Mucosa of rectum (tissue), 2 donors: ENCODE results near the gene IGF1.

Source experiments
- H3K27ac ChIP-seq, 2 donors: one replicate each; pipeline ENCODE4 v1.7.0; 2013; ENCODE audit warnings: inconsistent platforms in 2 of 2, low read depth in 2 of 2, low read length in 2 of 2
- H3K27me3 ChIP-seq, 2 donors: one replicate each; pipeline ENCODE4 v1.7.0; 2013; ENCODE audit warnings: low read length in 2 of 2; ENCODE audit not compliant: control insufficient read depth in 2 of 2, insufficient read depth in 2 of 2
- H3K36me3 ChIP-seq, 2 donors: one replicate each; pipeline ENCODE4 v1.7.0; 2013; ENCODE audit warnings: low read length in 2 of 2; ENCODE audit not compliant: control insufficient read depth in 2 of 2, insufficient read depth in 2 of 2
- H3K4me1 ChIP-seq, 2 donors: one replicate each; pipeline ENCODE4 v1.7.0; 2013; ENCODE audit warnings: low read length in 2 of 2, mild to moderate bottlenecking in 1 of 2; ENCODE audit not compliant: control insufficient read depth in 2 of 2, insufficient read depth in 2 of 2
- H3K4me3 ChIP-seq, 2 donors: one replicate each; pipeline ENCODE4 v1.7.0; 2013; ENCODE audit warnings: low read length in 2 of 2
- H3K9ac ChIP-seq, 2 donors: one replicate each; pipeline ENCODE4 v1.7.0; 2013; ENCODE audit warnings: low read length in 2 of 2, low read depth in 1 of 2, mild to moderate bottlenecking in 1 of 2
- H3K9me3 ChIP-seq, 2 donors: one replicate each; pipeline ENCODE4 v1.7.0; 2013; ENCODE audit warnings: low read length in 2 of 2; ENCODE audit not compliant: control insufficient read depth in 2 of 2
- donor health status: healthy.
- donor health status: Normal muscosa, but diverticular disease.

IGF1 gene

GRCh38 chr12:102419094-102419764 lies 61.1 kb downstream of the IGF1 start:
- Histone ChIP-seq H3K4me3 (no peak overlapping the region), H3K27me3 (no peaks in the 10 kb centered on the region), H3K9me3 (no peaks in the 10 kb centered on the region), H3K4me1 (no peaks in the 10 kb centered on the region), H3K9ac (no peak overlapping the region), H3K36me3 (no peaks in the 10 kb centered on the region), H3K27ac (no peak overlapping the region)

DNA sequence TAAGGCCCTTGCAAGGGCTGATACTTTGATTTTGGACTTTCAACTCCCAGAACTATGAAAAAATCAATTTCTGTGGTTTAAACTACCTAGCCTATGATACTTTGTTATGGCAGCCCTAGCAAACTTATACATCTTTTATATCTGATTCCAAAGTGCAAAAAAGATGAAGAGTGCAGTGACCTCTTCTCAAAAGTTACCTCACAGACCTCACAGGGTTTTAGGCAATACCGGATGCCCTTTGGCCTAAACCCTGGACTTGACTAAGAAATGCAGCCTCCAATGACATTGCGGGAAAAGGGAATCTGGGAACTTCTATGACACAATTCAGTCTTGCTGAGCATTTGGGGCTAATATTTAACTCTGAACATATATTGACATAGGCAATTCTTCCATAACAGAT lies 63.3 kb downstream of the IGF1 start:
- H3K27me3 ChIP-seq, result no peaks in the 10 kb centered on the region

DNA sequence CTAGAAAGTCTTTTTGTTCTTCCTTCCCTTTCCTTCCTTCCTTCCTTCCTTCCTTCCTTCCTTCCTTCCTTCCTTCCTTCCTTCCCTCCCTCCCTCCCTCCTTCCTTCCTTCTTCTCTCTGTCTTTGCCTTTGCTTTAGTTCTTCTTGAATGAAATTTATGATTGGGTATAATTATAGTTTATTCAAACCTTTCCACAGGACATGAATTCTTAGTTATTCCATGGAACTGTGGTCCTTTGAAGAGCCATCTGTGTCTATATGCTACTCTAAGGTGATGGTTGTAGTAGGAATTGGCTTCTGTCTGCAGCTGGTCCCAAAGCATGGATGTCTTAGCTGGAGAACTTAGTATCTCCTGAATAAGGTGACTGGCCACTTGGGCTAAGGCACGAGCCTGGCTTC lies 64.8 kb downstream of the IGF1 start:
- Histone ChIP-seq H3K27me3 (no peaks in the 10 kb centered on the region), H3K27ac (no peak overlapping the region), H3K36me3 (no peaks in the 10 kb centered on the region), H3K9me3 (no peaks in the 10 kb centered on the region), H3K9ac (no peak overlapping the region), H3K4me3 (no peak overlapping the region), H3K4me1 (no peaks in the 10 kb centered on the region)

More for the DNA sequence above, 63.3 kb downstream of the IGF1 start:
- H3K36me3 ChIP-seq, result no peaks in the 10 kb centered on the region
- no peak overlapping the region for H3K27ac ChIP-seq
- no peaks in the 10 kb centered on the region for H3K9me3 ChIP-seq
- H3K9ac ChIP-seq, result no peak overlapping the region
- no peaks in the 10 kb centered on the region for H3K4me1 ChIP-seq
- H3K4me3 ChIP-seq, result no peak overlapping the region

DNA sequence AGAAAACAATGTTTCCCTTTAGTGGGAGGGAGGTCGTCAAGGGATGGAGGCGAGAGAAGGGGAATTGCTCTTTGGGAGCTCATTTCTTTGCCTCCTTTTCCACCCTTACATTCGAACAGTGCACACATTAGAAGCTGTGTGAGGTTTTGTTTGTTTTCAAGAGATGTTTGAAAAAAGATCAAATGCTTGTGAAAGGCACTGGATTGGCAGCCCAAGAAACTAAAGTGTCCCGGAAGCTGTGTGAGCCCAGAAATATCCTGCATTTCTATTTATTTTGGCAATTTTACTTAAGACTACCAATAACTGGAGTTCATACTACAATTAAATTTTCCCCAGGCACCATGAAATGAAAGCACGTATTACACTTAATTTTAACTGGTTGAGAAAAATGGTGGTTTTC lies 67.0 kb downstream of the IGF1 start:
- no peaks in the 10 kb centered on the region for H3K36me3 ChIP-seq
- no peaks in the 10 kb centered on the region for H3K9me3 ChIP-seq
- no peak overlapping the region for H3K4me3 ChIP-seq
- no peaks in the 10 kb centered on the region for H3K4me1 ChIP-seq
- H3K27ac ChIP-seq, result no peak overlapping the region
- no peaks in the 10 kb centered on the region for H3K27me3 ChIP-seq
- no peak overlapping the region for H3K9ac ChIP-seq

GRCh38 chr12:102410511-102410910 lies 69.9 kb downstream of the IGF1 start:
- Histone ChIP-seq H3K9ac (no peak overlapping the region), H3K36me3 (no peaks in the 10 kb centered on the region), H3K9me3 (no peaks in the 10 kb centered on the region), H3K27me3 (no peaks in the 10 kb centered on the region), H3K27ac (no peak overlapping the region), H3K4me1 (no peaks in the 10 kb centered on the region), H3K4me3 (no peak overlapping the region)

DNA sequence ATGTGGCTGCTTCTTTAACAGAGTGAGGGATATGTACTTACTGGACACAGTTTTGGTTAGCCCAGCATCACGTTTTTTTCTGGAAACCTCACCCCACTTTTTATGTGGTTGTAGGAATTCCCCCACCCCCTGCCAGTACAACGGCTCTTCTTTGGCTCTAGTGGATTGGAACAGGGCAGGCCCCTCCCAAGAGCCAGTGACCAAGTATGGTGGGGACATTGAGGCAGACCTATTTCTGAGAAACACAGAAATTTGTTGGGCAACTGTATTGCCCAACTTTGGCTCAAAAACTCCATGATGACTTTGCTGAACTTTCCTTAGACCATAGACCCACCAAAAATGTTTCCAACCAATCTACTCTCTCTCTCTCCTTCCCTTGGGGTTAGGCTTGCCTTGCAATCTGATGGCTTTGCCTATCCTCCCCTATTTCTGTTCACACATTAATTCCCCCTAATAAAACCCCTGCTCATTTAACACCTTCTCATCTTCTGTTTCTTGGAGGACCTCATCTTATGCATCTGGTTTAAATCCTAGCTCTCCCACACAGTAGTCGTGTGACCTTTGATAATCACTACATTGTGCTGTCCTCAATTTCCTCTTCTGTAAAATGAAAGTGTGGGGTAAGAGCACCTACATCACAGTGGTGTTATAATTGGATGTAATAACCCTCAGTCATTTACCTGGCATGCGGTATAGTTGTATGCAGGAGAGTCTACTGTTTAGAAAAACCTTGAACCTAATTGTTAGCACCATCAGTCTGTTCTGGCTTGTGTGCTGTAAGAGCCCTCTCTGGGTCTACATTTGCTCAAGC lies 71.7 kb downstream of the IGF1 start:
- H3K9ac ChIP-seq, result no peak overlapping the region
- H3K27me3 ChIP-seq, result no peaks in the 10 kb centered on the region
- H3K4me1 ChIP-seq, result no peaks in the 10 kb centered on the region
- H3K36me3 ChIP-seq, result no peaks in the 10 kb centered on the region
- no peak overlapping the region for H3K4me3 ChIP-seq
- H3K27ac ChIP-seq, result no peak overlapping the region
- H3K9me3 ChIP-seq, result no peaks in the 10 kb centered on the region

GRCh38 chr12:102407776-102408486 lies 72.4 kb downstream of the IGF1 start:
- no peaks in the 10 kb centered on the region for H3K9me3 ChIP-seq
- H3K36me3 ChIP-seq, result no peaks in the 10 kb centered on the region
- H3K27ac ChIP-seq, result no peak overlapping the region
- no peak overlapping the region for H3K4me3 ChIP-seq
- H3K27me3 ChIP-seq, result no peaks in the 10 kb centered on the region
- no peak overlapping the region for H3K9ac ChIP-seq
- no peaks in the 10 kb centered on the region for H3K4me1 ChIP-seq

DNA sequence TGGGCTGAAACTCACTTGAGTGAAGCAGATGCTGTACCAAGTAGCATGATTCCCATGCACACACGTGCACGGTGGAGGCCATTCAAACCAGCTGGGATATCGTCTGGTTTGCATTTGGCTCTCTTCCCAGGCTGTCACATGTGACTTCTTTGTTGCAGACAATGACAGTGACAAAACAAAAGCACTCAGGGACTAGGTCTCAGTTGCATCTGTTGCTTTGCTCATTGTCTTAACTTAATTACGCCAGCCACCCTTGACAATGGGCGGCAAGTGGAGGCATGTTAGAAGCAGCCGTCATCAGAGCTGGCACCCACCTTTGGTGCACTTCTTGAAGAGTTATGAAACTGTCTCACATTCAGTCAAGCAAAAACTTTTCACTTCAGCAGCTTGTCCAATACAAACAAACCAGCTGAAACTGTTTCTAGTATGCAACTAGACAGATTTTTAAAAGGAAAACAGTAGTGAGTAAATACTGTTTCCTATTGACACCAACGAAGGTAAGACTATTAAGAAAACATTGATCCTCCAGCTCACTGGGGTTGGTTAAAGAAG lies 74.3 kb downstream of the IGF1 start:
- H3K36me3 ChIP-seq, result no peaks in the 10 kb centered on the region
- H3K4me1 ChIP-seq, result no peaks in the 10 kb centered on the region
- H3K9me3 ChIP-seq, result no peaks in the 10 kb centered on the region
- H3K27ac ChIP-seq, result no peak overlapping the region
- no peak overlapping the region for H3K9ac ChIP-seq
- no peaks in the 10 kb centered on the region for H3K27me3 ChIP-seq
- no peak overlapping the region for H3K4me3 ChIP-seq

GRCh38 chr12:102401087-102401486 lies 79.3 kb downstream of the IGF1 start:
- Histone ChIP-seq H3K36me3 (no peaks in the 10 kb centered on the region), H3K27me3 (no peaks in the 10 kb centered on the region), H3K4me3 (no peak overlapping the region), H3K9ac (no peak overlapping the region), H3K4me1 (no peaks in the 10 kb centered on the region), H3K27ac (no peak overlapping the region), H3K9me3 (no peaks in the 10 kb centered on the region)

GRCh38 chr12:102399653-102400052 lies 80.7 kb downstream of the IGF1 start:
- Histone ChIP-seq H3K27me3 (no peaks in the 10 kb centered on the region), H3K9me3 (no peaks in the 10 kb centered on the region), H3K4me1 (no peaks in the 10 kb centered on the region), H3K4me3 (no peak overlapping the region), H3K36me3 (no peaks in the 10 kb centered on the region), H3K27ac (no peak overlapping the region), H3K9ac (no peak overlapping the region)
